Measurements from ENCODE around the gene RPLP2. TPM values are rescaled to one million over a fixed set of nuclear protein-coding genes. Genes with fewer than 3 reads are reported as not detected.

Gene RPLP2
- total and polyA plus RNA-seq, 2 experiments from 2014 or later = 496 to 523 TPM

GRCh38 chr11:858053-858761 lies 48.4 kb downstream of the RPLP2 start:
- no peak for TF ChIP-seq CTCF (IDR thresholded peaks at IDR 0.05; ENCODE audit: low read depth, low read length)
- Histone ChIP-seq H3K36me3 (no peaks in the 10 kb centered on the region), H3K9me3 (ENCODE audit: low read depth) (no peaks in the 10 kb centered on the region), H3K27ac (no peak overlapping the region), H3K27me3 (no peaks in the 10 kb centered on the region), H3K4me1 (ENCODE audit: low read depth) (peaks cover 6% of the 10 kb centered on the region), H3K4me3 (no peak overlapping the region)
- no peak for DNase-seq (ENCODE audit: low read depth in 1 of 2, low spot score in 1 of 2)

GRCh38 chr11:858762-859339 lies 49.1 kb downstream of the RPLP2 start:
- Histone ChIP-seq H3K4me1 (ENCODE audit: low read depth) (peaks cover 6% of the 10 kb centered on the region), H3K27ac (no peak overlapping the region), H3K36me3 (no peaks in the 10 kb centered on the region), H3K27me3 (no peaks in the 10 kb centered on the region), H3K4me3 (no peak overlapping the region), H3K9me3 (ENCODE audit: low read depth) (no peaks in the 10 kb centered on the region)
- DNase-seq (ENCODE audit: low read depth in 1 of 2, low spot score in 1 of 2) = no peak
- no peak for TF ChIP-seq CTCF (IDR thresholded peaks at IDR 0.05; ENCODE audit: low read depth, low read length)

- Histone ChIP-seq H3K9me3 (ENCODE audit: low read depth) (no peaks in the 10 kb centered on the region), H3K4me3 (no peak overlapping the region), H3K27me3 (no peaks in the 10 kb centered on the region), H3K36me3 (no peaks in the 10 kb centered on the region), H3K27ac (peak overlapping the region; percentile 17), H3K4me1 (ENCODE audit: low read depth) (peaks cover 6% of the 10 kb centered on the region)
- DNase-seq (ENCODE audit: low read depth in 1 of 2, low spot score in 1 of 2) = peak; percentile 61 to 94
- no peak for TF ChIP-seq CTCF (IDR thresholded peaks at IDR 0.05; ENCODE audit: low read depth, low read length)
Measured at GRCh38 chr11:859394-860131, 49.8 kb downstream of the RPLP2 start.

- Histone ChIP-seq H3K27me3 (no peaks in the 10 kb centered on the region), H3K36me3 (no peaks in the 10 kb centered on the region), H3K4me1 (ENCODE audit: low read depth) (peaks cover 6% of the 10 kb centered on the region), H3K9me3 (ENCODE audit: low read depth) (no peaks in the 10 kb centered on the region), H3K27ac (peak overlapping the region; percentile 17), H3K4me3 (no peak overlapping the region)
- TF ChIP-seq CTCF (IDR thresholded peaks at IDR 0.05; ENCODE audit: low read depth, low read length) = no peak
- no peak for DNase-seq (ENCODE audit: low read depth in 1 of 2, low spot score in 1 of 2)
Measured at GRCh38 chr11:860234-861104, 50.7 kb downstream of the RPLP2 start.

- Histone ChIP-seq H3K9me3 (ENCODE audit: low read depth) (no peaks in the 10 kb centered on the region), H3K4me1 (ENCODE audit: low read depth) (peaks cover 6% of the 10 kb centered on the region), H3K36me3 (no peaks in the 10 kb centered on the region), H3K27ac (no peak overlapping the region), H3K4me3 (no peak overlapping the region), H3K27me3 (no peaks in the 10 kb centered on the region)
- no peak for TF ChIP-seq CTCF (IDR thresholded peaks at IDR 0.05; ENCODE audit: low read depth, low read length)
- no peak for DNase-seq (ENCODE audit: low read depth in 1 of 2, low spot score in 1 of 2)
Measured at GRCh38 chr11:861105-861479, 51.3 kb downstream of the RPLP2 start.
